Measurements from ENCODE around the gene PHC3.

GRCh38 chr3:170096342-170096741 lies 85.2 kb downstream of the PHC3 start:
- TF ChIP-seq POLR2A (IDR thresholded peaks at IDR 0.05) (no peak), CTCF (IDR thresholded peaks at IDR 0.05) (no peak), POLR2AphosphoS5 (IDR thresholded peaks at IDR 0.05) (no peak), EP300 (IDR thresholded peaks at IDR 0.05; ENCODE audit: low read depth) (no peak)
